GM19099 (cell line): ENCODE measurements around the gene ANKRD44.

Source experiments
- POLR2A ChIP-seq: IDR thresholded peaks from 3 replicates; pipeline ENCODE4 v1.6.1; 2011; ENCODE audit warnings: low read depth; ENCODE audit not compliant: insufficient read length; ENCODE audit errors: extremely low read depth

Gene ANKRD44

DNA sequence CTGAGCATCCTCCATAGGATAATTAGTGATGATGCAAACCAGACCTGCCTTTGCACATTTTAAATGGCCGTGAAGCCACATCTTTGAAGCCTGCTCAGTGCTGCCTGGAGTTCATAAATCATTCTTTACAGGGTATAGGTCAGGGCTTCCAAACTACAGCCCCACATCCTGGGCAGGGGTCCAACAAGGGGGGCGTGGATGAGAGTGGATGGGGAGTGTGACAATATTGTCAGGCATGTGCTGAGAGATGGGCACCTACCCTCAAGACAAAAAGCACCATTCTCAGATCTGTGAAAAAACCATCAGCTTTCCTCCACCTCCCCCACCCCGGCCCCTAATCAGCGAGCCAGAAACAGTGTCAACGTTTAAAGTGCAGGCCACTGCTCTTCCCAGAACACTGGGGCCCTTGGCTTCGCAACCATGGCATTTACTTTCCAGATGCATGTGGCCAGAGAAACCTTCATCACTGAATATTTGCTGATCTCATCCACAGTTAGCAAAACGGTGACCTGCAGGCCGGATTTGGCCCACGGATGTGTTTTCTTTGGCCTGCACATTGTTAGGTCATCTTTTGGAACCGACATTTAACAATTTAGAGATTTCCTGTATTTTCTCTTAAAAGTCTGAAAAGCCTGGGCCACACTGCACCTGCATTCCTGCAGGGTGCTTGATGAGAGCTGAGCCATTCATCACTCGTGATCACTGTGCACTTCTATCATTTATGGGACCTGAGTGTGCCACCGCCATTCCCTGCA lies 130.7 kb downstream of the ANKRD44 start:
- TF ChIP-seq POLR2A, result no peak

DNA sequence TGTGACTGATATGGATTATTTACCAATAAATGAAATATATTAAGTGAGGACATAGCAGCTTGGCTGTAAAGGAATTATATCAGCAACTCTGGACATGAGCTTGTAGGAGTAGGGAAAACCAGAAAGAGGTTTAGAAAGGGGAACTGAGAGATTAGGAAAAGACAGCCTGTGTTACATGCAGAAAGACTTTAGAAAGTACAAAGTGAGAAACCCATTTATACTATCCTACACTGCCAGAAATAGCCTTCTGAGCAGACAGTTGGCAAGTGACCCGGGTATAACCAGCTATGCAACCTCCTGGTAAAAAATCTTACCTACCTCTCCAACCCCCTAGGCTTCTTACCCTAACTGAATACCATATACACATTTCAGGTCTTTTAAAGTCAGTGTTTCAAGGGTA lies 134.1 kb downstream of the ANKRD44 start:
- TF ChIP-seq POLR2A, result no peak

DNA sequence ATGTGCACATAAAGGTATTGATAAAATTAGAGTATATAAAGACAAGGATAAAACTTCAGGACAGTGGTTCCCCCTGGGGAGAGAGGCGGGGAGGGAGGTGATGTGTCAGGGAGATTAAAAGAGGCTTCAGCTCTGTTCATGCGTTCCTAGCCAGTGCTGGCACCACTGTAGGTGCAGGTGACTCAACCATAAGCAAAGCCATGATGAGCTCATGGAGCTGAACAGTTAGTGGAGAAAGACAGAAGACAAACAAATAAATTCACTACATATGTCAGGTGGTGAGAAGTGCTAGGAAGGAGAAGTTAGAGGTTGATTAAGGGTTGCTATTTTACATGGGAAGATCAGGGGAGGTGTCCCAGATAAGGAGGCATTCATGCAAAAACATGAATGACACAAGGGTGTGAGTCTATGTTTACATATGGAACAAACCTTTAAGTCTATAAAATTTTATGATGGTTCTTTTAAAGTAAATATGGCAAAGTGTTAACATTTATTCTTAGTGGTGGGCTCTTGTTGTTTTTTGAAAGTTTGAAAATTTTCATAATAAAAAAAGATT lies 136.0 kb downstream of the ANKRD44 start:
- TF ChIP-seq POLR2A, result no peak

DNA sequence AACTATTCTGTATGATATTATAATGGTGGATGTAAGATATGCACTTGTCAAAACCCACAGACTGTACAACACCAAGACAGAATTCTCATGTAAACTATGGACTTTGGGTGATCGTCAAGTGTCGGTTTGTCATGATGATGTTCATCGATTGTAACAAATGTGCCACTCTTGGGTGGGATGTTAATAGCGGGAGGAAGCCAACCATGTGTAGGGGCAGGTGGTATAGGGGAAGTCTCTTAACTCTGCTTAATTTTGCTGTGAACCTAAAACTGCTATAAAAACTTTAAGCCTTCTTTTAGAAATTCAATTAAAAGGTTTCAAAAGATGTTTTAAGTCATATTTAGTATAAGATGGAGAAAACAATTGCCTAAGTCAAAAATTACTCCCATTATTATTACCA lies 139.0 kb downstream of the ANKRD44 start:
- TF ChIP-seq POLR2A, result no peak

DNA sequence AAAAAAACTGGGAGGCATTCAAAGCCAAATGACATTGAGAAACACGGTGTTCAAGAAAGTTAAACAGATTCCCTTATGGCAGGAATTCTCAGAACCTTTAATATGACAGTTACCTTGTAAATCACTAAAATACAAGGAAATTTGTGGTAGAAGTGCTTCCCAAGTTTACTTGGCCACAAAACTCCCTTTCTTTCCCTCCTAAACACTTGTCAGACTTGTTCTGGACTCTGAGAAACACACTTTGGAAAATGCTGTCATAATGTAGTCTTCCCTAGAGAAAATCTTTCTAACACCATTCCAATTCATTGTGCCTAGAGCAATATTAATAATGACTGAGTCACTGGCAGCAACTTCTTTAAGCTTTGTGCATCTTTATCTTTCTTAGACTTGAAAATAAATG lies 140.4 kb downstream of the ANKRD44 start:
- no peak for TF ChIP-seq POLR2A

DNA sequence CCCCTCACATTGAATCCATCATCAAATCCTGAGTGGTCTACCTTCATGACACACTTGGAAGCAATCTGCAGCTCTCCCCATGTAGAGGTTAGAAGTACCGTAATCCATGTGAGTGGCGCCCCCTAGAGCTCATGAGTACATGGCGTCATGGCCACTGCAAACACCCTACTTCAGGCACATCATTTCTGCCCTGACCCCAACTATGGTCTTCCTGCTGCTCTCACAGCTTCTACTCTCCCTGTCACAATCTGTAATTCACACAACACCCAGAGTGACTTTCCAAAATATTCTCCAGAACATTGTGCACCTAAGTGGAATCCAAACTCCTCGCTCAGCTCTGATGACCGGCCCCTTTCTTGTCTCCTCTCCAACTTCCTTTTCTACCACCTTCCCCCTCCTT lies 141.9 kb downstream of the ANKRD44 start:
- TF ChIP-seq POLR2A, result no peak

DNA sequence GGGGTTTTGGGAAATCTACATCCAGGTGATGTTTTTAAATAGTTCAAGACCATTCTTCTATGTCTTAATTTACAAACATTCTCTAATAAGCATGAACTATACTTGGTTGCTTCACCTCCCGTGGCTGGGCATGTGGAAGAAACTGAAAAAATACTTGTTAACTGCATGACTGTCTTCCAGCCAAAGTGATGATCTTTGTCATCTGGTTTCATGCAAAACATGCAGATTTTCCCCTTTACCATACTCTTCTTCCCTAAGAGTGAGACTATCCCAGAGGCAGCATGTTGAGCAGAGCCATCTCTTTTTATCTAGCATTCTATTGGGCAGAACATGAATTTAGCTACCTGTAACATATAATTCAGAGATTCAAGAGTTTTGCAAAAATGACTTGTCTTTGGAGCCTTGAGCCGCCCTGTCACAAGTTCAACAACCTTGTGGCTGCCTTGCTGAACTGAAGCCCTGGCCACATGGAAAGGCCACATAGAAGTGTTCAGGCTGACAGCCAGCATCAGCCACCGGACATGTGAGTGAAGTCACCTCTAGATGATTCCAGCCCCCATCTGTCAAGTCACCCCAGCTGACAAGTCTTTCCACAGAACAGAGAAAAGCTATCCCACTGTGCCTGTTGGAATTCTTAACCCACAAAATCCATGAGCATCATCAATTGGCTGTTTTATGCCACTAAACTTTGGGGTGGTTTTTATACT lies 142.8 kb downstream of the ANKRD44 start:
- no peak for TF ChIP-seq POLR2A

DNA sequence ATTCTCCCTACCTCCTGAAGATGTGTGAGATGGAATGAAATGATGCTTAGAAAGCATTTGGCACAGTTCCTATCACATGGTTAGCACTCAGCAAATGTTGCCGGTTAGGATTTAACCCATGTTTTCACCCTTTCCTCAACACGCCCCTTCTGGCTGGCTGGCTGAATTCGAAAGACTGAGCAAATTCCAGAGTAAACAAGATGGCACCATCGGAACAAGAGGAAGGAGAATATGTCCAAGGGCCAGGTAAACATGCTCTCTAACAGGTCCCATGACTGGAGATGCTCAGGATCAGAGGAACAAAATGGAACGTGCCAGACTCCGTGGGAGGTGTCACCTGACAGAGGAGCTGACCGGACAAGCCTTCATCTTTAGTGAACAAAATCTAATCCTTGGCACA lies 145.6 kb downstream of the ANKRD44 start:
- no peak for TF ChIP-seq POLR2A

DNA sequence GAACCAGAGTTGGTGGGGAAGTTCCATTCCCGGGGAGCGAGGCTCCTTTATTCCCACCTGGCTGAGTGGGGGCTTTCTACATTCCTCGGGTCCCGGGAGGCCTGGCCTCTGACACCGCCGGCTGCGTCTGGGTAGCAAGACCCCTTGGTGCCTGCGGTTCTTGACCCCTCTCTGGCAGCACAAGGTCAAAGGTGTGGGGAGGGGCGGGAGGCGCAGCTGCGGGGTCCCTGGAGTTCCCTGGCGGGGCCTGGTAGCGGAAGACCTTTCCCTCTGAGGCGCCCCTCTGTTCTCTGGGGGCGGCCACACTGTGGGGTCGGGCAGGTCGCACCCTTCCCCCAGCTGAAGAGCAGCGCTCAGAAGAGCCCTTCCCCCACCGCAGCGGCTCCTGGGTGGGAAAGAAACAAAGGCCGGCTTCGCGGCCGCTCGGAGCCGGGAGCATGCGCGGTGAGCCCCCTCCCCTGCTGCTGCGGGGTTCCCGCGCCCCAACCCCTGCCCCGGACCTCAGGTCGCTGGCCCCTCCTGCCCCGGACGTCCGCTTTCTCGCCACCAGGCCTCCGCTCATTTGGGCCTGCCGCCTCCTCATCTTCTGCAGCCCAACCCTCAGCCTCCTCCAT lies 146.3 kb downstream of the ANKRD44 start:
- no peak for TF ChIP-seq POLR2A

DNA sequence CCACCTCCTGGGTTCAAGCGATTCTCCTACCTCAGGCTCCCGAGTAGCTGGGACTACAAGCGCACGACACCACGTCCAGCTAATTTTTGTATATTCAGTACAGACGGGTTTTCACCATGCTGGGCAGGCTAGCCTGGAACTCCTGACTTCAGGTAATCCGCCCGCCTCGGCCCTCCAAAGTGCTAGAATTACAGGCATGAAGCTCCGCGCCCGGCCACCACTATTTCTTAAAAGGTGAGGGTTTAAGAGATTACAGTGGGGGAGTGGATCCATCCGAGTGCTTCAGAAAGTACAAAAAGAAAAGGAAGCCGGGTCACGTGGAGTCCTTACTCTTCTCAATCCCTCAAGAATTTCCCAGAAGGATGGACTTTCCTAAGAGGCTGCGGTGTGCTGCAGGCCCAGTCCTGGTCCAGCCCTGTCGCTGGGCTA lies 146.9 kb downstream of the ANKRD44 start:
- no peak for TF ChIP-seq POLR2A

DNA sequence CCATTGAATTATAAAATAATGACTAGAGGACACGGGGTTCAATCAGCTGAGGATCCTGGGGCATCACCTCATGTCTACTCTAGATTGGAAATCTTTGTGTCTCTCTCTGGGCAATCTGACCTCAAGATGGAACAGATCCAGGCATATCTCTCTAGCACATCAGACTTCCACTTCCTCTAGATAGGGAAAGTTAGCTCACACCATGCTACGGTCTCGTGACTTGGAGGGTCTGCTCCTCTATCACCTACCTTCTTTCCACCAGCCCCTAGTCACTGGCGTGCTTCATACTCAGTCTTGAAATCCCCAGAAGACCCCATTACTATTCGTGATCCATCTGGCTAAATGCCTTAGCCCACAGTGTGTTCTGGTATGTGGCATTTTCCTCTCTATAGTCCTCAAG lies 148.8 kb downstream of the ANKRD44 start:
- no peak for TF ChIP-seq POLR2A

DNA sequence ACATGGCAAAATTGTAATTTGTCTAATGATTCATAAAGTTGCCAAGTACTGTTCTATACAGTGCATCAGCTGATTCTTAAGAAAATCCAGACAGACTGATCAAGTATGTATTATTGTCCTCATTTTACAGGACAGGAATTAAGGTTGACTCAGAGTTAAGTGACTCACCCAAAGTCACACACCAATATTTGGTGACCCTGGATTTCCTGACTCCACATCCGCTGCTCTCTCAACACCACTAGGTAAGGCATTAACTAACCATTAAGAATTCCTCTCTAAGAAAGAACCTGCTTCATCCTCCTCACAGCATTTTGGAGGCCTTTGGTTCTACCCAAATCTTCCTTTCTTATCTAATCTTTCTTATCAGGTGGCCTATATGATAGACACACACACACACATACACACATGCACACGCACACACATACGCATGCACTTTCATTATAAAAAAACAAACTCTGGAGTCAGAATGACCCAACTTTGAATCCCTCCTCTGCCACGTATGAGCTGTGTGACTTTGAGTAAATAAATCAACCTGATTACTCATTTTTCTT lies 150.8 kb downstream of the ANKRD44 start:
- TF ChIP-seq POLR2A, result no peak

DNA sequence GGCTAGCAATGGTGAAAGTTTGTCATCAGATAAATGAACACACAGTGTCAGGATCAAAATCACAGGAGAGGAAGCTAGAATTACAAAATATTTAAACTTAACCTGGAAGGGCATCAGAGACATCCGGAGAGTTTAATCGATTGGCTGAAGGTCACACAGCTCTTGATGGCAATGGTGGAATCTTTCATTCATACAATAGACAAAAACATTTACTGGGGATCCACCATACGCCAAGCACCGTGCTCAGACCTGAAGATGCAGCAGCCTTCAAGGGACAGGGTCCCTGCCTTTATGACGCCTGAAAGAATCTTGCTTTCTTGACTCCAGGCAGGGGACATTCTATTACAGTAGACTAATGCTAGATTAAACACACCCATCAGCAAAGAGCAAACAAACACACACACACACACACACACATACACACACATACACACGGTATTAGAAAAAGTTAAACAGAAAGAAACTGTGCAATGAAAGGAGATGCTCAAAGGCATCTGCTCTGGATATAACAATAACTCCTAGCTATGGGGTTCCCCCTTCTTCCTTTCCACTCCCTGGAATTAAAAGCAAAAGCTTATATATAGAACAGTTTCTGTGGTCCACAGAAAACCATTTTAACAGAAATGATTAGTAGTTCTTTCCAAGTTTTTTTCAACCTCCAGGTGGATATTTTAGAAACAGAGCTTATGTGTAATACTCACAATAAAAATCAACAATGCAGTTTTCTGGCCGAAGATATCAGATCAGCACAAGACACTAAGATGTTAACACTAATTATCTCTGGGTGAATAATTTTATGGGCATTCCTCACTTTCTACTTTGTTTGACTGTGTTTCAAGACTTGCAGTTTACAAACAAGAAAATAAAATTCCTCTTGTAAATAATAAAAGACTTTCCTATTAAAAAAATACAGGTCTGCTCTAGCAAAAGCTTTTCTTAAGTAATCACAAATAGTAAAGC lies 151.7 kb downstream of the ANKRD44 start:
- no peak for TF ChIP-seq POLR2A

DNA sequence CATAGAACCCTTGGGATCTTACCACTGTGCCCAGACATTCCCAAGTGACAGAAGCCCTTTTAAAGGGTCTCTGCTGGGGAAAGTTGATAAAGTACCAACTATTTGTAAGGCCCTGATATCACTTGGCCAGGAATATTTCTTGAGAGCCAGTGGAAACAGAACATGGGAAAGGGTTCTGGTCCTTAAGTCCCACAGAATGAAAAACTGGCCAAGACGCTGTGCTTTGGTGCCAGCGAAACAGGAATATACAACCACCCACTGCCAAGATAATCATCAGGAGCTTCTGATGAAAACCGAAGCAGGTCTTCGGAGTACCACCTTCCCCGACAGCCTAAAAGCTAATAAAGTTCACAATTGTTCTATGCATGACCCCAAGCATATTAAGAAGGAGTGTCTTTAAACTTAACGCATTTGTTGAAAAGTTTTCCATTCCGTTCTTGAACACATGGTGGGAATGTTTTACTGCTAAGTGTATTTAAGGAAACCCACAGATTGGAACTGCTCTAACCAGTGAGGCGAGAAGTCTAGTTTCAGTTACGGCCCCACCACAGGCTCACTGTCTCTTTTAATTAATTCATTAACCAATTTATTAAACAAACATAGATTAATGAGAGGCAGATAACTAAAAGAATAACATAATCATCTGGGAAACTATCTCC lies 152.6 kb downstream of the ANKRD44 start:
- TF ChIP-seq POLR2A, result no peak
